H1 (cell line): ENCODE results near the gene C22orf42. TPM values are rescaled to one million over a fixed set of nuclear protein-coding genes. Genes with fewer than 3 reads are reported as not detected.
"Not testable (repeated sequence)": the region's sequence is repeated elsewhere in the genome, so short reads cannot be mapped to it uniquely, and the experiment has no call there.

Source experiments
- CTCF ChIA-PET: fragments of 300-600 bp; sonication (Branson Sonifier 250); formaldehyde crosslinking; loops from one replicate; lab custom pipeline; 2021; ENCODE audit not compliant: partially characterized antibody; lab: Charles Lee
- POLR2A ChIA-PET: fragments of 300-600 bp; sonication (Branson Sonifier 250); formaldehyde crosslinking; loops from one replicate; lab custom pipeline; 2021; ENCODE audit warnings: inconsistent platforms; ENCODE audit not compliant: partially characterized antibody; lab: Charles Lee
- DNase-seq, 2 experiments: peaks; one replicate each; pipeline versions ENCODE4 v3.0.0 to v3.0.0-alpha.2; 2010 to 2022; ENCODE audit warnings: low spot score in 2 of 2, low read depth in 1 of 2, mixed read lengths in 1 of 2
- FAIRE-seq: peaks from 2 replicates; lab custom pipeline; 2011; peaks lifted over from hg19 to GRCh38; lab: Jason Lieb, UNC
- H2AFZ ChIP-seq: 2 replicates; pipeline ENCODE4 v1.8.1; 2012; ENCODE audit warnings: low read length, inconsistent platforms
- H2AK5ac ChIP-seq: 2 replicates; pipeline ENCODE4 v1.6.1; 2013; ENCODE audit warnings: low read depth, low read length
- H2BK120ac ChIP-seq: replicated peaks from 2 replicates; pipeline ENCODE3; 2013; ENCODE audit warnings: low read depth, low read length, inconsistent platforms
- H2BK12ac ChIP-seq: 2 replicates; pipeline ENCODE4 v1.6.1; 2013; ENCODE audit warnings: low read depth, low read length
- H2BK15ac ChIP-seq: 2 replicates; pipeline ENCODE4 v1.6.1; 2013; ENCODE audit warnings: low read length
- H2BK20ac ChIP-seq: 2 replicates; pipeline ENCODE4 v1.6.1; 2013; ENCODE audit warnings: low read length
- H2BK5ac ChIP-seq: 2 replicates; pipeline ENCODE4 v1.6.1; 2013; ENCODE audit warnings: low read depth, low read length
- H3K14ac ChIP-seq: 2 replicates; pipeline ENCODE4 v1.6.1; 2013; ENCODE audit warnings: inconsistent platforms; ENCODE audit not compliant: insufficient read length
- H3K18ac ChIP-seq: 2 replicates; pipeline ENCODE4 v1.6.1; 2013; ENCODE audit warnings: low read length; ENCODE audit errors: extremely low read depth
- H3K23ac ChIP-seq: 2 replicates; pipeline ENCODE4 v1.6.1; 2013; ENCODE audit warnings: inconsistent platforms; ENCODE audit not compliant: insufficient read length
- H3K23me2 ChIP-seq: 2 replicates; pipeline ENCODE4 v1.6.1; 2013; ENCODE audit warnings: low read depth, low read length
- H3K27ac ChIP-seq: 2 replicates; pipeline ENCODE4 v1.6.1; 2011; ENCODE audit warnings: low read depth, low read length, inconsistent platforms
- H3K27me3 ChIP-seq, 4 experiments: replicated peaks in 1 of 4; 1 replicate in 1 of 4; 2 replicates in 3 of 4; pipeline versions ENCODE4 v1.6.1 to v1.8.1; 2011 to 2013; ENCODE audit warnings: low read length in 3 of 4, mild to moderate bottlenecking in 3 of 4, inconsistent platforms in 2 of 4, mixed read lengths in 2 of 4, moderate library complexity in 1 of 4; ENCODE audit not compliant: control insufficient read depth in 3 of 4, insufficient read depth in 3 of 4; ENCODE audit errors: extremely low read depth in 1 of 4
- H3K36me3 ChIP-seq, 4 experiments: 2 replicates each; pipeline versions ENCODE4 v1.6.1 to v1.8.1; 2011 to 2013; ENCODE audit warnings: mild to moderate bottlenecking in 4 of 4, low read length in 3 of 4, moderate library complexity in 2 of 4, control low read depth in 1 of 4, inconsistent platforms in 1 of 4; ENCODE audit not compliant: insufficient read depth in 4 of 4, control insufficient read depth in 2 of 4
- H3K4ac ChIP-seq: replicated peaks from 2 replicates; pipeline ENCODE3; 2013; ENCODE audit warnings: low read length, low read depth, mixed read lengths, inconsistent platforms; ENCODE audit not compliant: insufficient read length
- H3K4me1 ChIP-seq, 4 experiments: replicated peaks in 1 of 4; 1 replicate in 1 of 4; 2 replicates in 3 of 4; pipeline versions ENCODE4 v1.6.1 to v1.8.1; 2011 to 2013; ENCODE audit warnings: low read length in 3 of 4, inconsistent platforms in 2 of 4, mixed read lengths in 1 of 4; ENCODE audit not compliant: insufficient read depth in 4 of 4, control insufficient read depth in 3 of 4
- H3K4me2 ChIP-seq, 2 experiments: 2 replicates each; pipeline versions ENCODE4 v1.6.1 to v1.8.1; 2011 to 2013; ENCODE audit warnings: low read depth in 2 of 2, low read length in 2 of 2, control low read depth in 1 of 2, inconsistent platforms in 1 of 2, mild to moderate bottlenecking in 1 of 2; ENCODE audit not compliant: insufficient read depth in 1 of 2
- H3K4me3 ChIP-seq, 4 experiments: fragments of 200-600, 300-600 bp in 1 of 4; sonication (generic), shearing (Covaris generic), sonication (Bioruptor Twin) in 1 of 4; 2 replicates each; pipeline versions ENCODE4 v1.5.1 to v1.8.1; 2011 to 2016; ENCODE audit warnings: low read length in 4 of 4, low read depth in 3 of 4, control low read depth in 2 of 4, inconsistent platforms in 2 of 4, mild to moderate bottlenecking in 2 of 4, mixed read lengths in 1 of 4, moderate library complexity in 1 of 4; ENCODE audit not compliant: insufficient read depth in 2 of 4; ENCODE audit errors: extremely low read depth in 1 of 4
- H3K56ac ChIP-seq: replicated peaks from 2 replicates; pipeline ENCODE3; 2013; ENCODE audit warnings: low read depth, mild to moderate bottlenecking, mixed read lengths, low read length, inconsistent platforms; ENCODE audit not compliant: insufficient read length
- H3K79me1 ChIP-seq: 2 replicates; pipeline ENCODE4 v1.6.1; 2013; ENCODE audit warnings: low read depth, low read length, control low read depth
- H3K79me2 ChIP-seq, 2 experiments: 2 replicates each; pipeline versions ENCODE4 v1.6.1 to v1.8.1; 2012 to 2013; ENCODE audit warnings: low read length in 2 of 2, mild to moderate bottlenecking in 2 of 2, inconsistent platforms in 1 of 2; ENCODE audit not compliant: insufficient read depth in 2 of 2, control insufficient read depth in 1 of 2
- H3K9ac ChIP-seq, 4 experiments: replicated peaks in 1 of 4; 1 replicate in 1 of 4; 2 replicates in 3 of 4; pipeline versions ENCODE4 v1.6.1 to v1.8.1; 2011 to 2013; ENCODE audit warnings: low read depth in 3 of 4, low read length in 3 of 4, control low read depth in 2 of 4, mild to moderate bottlenecking in 2 of 4, moderate library complexity in 2 of 4, inconsistent platforms in 1 of 4; ENCODE audit errors: extremely low read depth in 1 of 4
- H3K9me3 ChIP-seq, 2 experiments: 2 replicates each; pipeline versions ENCODE4 v1.6.1 to v1.8.1; 2012 to 2013; ENCODE audit warnings: mild to moderate bottlenecking in 2 of 2, moderate library complexity in 2 of 2, control low read depth in 1 of 2, inconsistent platforms in 1 of 2, low read depth in 1 of 2, low read length in 1 of 2, mixed read lengths in 1 of 2; ENCODE audit not compliant: insufficient read depth in 2 of 2
- H4K20me1 ChIP-seq, 2 experiments: replicated peaks in 1 of 2; 2 replicates each; pipeline versions ENCODE3 to v1.8.1; 2011 to 2013; ENCODE audit warnings: inconsistent platforms in 2 of 2, low read length in 2 of 2, mild to moderate bottlenecking in 1 of 2; ENCODE audit not compliant: insufficient read depth in 2 of 2, control insufficient read depth in 1 of 2
- H4K5ac ChIP-seq: 2 replicates; pipeline ENCODE4 v1.6.1; 2013; ENCODE audit warnings: low read length, low read depth, mixed read lengths, inconsistent platforms; ENCODE audit not compliant: insufficient read length
- H4K8ac ChIP-seq: 2 replicates; pipeline ENCODE4 v1.8.0; 2013; ENCODE audit warnings: mild to moderate bottlenecking, moderate library complexity, low read length, inconsistent platforms; ENCODE audit not compliant: insufficient read depth; ENCODE audit errors: extremely low read depth
- H4K91ac ChIP-seq: replicated peaks from 2 replicates; pipeline ENCODE3; 2013; ENCODE audit warnings: low read length, mixed read lengths, inconsistent platforms; ENCODE audit not compliant: insufficient read length
- WGBS, 2 experiments: shearing (Covaris generic) in 1 of 2; methylation state at CpG; one replicate each; pipeline versions ENCODE4 v1.1.6 to v1.1.7; 2013 to 2015; ENCODE audit warnings: low lambda C conversion rate in 2 of 2, mixed read lengths in 2 of 2, inconsistent platforms in 1 of 2, low coverage in 1 of 2, missing lambda C conversion rate in 1 of 2; ENCODE audit not compliant: insufficient replicate concordance in 2 of 2, insufficient coverage in 1 of 2, insufficient read length in 1 of 2; ENCODE audit errors: extremely low coverage in 1 of 2, missing lambda C conversion rate in 1 of 2; 5-methylcytosine and 5-hydroxymethylcytosine counted together
- polyA plus RNA-seq, 7 experiments: library from polyadenylated mRNA; depleted of rRNA in 3 of 7; stranded (reverse) in 5 of 7; unstranded in 2 of 7; fragments of >200 nt in 5 of 7; fragments of 200-250 nt in 2 of 7; gene quantifications; 1 replicate in 5 of 7; 2 replicates in 1 of 7; 4 replicates in 1 of 7; pipeline versions ENCODE4 v1.2.1 to v1.2.3, GENCODE V29; 2011 to 2013; ENCODE audit warnings: missing spikeins in 2 of 7, mixed read lengths in 2 of 7
- total RNA-seq: library from RNA; stranded (reverse); fragmentation: NEBNext Ultra II Directional; extraction: Animal tissue kit (Norgen Biotek cat#: 25700); gene quantifications from 2 replicates; pipeline ENCODE4 v1.2.1, GENCODE V29; 2021

Gene C22orf42
- total and polyA plus RNA-seq, 2 of the 8 experiments (the other 6 are each of a cell fraction or from before 2014, with no cell fraction given) = 0.50 TPM; not detected in 1

DNA sequence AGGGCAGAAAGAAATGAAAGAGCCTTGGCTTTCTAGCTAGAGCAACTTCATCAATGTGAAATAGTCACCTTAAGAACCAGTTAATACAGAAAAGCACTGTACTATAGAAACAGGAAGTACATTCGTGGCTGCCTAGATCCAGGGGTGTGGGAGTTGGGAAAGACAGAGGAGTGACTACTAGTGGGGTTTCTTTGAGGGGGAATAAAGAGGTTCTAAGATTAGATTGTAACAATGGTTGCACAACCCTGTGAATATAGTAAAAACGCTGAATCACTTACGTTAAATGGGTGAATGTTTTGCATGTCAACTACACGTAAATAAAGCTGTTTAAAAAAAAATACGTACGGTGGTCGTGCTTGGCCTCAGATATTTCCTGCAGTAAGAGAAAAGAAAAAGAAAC lies 8.5 kb downstream of the C22orf42 start:
- CTCF ChIA-PET, H2BK12ac ChIP-seq, H3K36me3 ChIP-seq, H2AFZ ChIP-seq, H3K4ac ChIP-seq, H2BK15ac ChIP-seq, H4K8ac ChIP-seq, H3K4me1 ChIP-seq, H2BK20ac ChIP-seq, FAIRE-seq, H3K79me1 ChIP-seq, H4K91ac ChIP-seq, DNase-seq, H2BK120ac ChIP-seq, H2AK5ac ChIP-seq, H3K23me2 ChIP-seq, H3K4me3 ChIP-seq, H3K4me2 ChIP-seq, H3K27me3 ChIP-seq, H3K18ac ChIP-seq, POLR2A ChIA-PET, H3K14ac ChIP-seq, H4K20me1 ChIP-seq, H2BK5ac ChIP-seq, H3K56ac ChIP-seq, H3K23ac ChIP-seq, H3K9ac ChIP-seq, H3K27ac ChIP-seq, H3K79me2 ChIP-seq, H4K5ac ChIP-seq, H3K9me3 ChIP-seq: not testable (repeated sequence)
- 78% methylated on average over 7 of the region's 7 CpGs; no CpG with 5 or more reads in 1 of the 2 experiments for WGBS, 2 experiments

DNA sequence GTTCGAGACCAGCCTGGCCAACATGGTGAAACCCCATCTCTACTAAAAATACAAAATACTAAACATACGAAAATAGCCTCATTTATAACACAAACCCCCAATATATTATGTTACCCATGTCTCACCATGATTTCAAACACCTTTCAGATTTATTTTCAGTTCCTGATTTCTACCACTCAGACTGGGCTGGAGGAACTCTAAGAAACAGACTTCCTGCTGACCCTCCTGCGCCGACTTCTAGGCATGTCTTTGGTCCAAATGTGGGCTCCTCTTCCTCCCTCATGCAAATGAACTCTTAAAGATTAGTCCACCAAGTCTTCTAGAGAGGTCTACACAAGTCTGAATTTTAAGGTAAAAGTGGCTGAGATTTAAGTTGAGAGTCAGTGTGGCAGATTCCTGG lies 10.7 kb downstream of the C22orf42 start:
- H3K9me3 ChIP-seq, H4K5ac ChIP-seq, H3K79me2 ChIP-seq, H4K8ac ChIP-seq, H3K56ac ChIP-seq, H3K27me3 ChIP-seq, H3K18ac ChIP-seq, H2BK12ac ChIP-seq, H2AK5ac ChIP-seq, H2BK15ac ChIP-seq, H3K4me1 ChIP-seq, DNase-seq, H3K4me3 ChIP-seq, H2BK5ac ChIP-seq, H3K79me1 ChIP-seq, H3K27ac ChIP-seq, H3K14ac ChIP-seq, H2BK120ac ChIP-seq, H4K91ac ChIP-seq, H3K4me2 ChIP-seq, H3K23me2 ChIP-seq, H2BK20ac ChIP-seq, CTCF ChIA-PET, H3K36me3 ChIP-seq, H3K4ac ChIP-seq, H2AFZ ChIP-seq, H4K20me1 ChIP-seq, H3K9ac ChIP-seq, H3K23ac ChIP-seq: not testable (repeated sequence)
- 87 to 100% methylated on average over 1 to 4 of the region's 4 CpGs for WGBS, 2 experiments
- peak; percentile 70 for FAIRE-seq
- POLR2A ChIA-PET = interaction anchor here (1.3 kb wide), 1 partner anchor 17 kb away, joined by 3 read pairs; no protein-coding TSS in a partner anchor
